Effector memory CD8-positive, alpha-beta T cell (primary cell): ENCODE measurements around the gene HARBI1.
A peak's percentile ranks its signal among the peaks of the same experiment; 100 is the strongest.

ENCODE experiments used
- ATAC-seq: fragments of 150-1000 bp; cut with Tn5 transposase; replicated peaks from 2 replicates; pipeline ENCODE4 v1.10.0; 2021; ENCODE audit warnings: mild to moderate bottlenecking, moderate library complexity
- DNase-seq, 3 experiments: peaks; one replicate each; pipeline ENCODE4 v3.0.0; 2021
- H3K27ac Mint-ChIP-seq, 2 donors: one replicate each; pipeline ENCODE4 v1.8.0; 2022; ENCODE audit warnings: mild to moderate bottlenecking in 2 of 2, mixed read lengths in 2 of 2, moderate library complexity in 2 of 2
- H3K27me3 Mint-ChIP-seq, 2 donors: one replicate each; pipeline ENCODE4 v1.8.0; 2022; ENCODE audit warnings: mixed read lengths in 2 of 2
- H3K36me3 Mint-ChIP-seq: one replicate; pipeline ENCODE4 v1.8.0; 2022; ENCODE audit warnings: mild to moderate bottlenecking, moderate library complexity, mixed read lengths; ENCODE audit not compliant: insufficient read depth
- H3K4me1 Mint-ChIP-seq, 2 donors: one replicate each; pipeline ENCODE4 v1.8.0; 2022; ENCODE audit warnings: low read depth in 2 of 2, mixed read lengths in 2 of 2
- H3K4me3 Mint-ChIP-seq, 2 donors: one replicate each; pipeline ENCODE4 v1.8.0; 2022; ENCODE audit warnings: mild to moderate bottlenecking in 2 of 2, mixed read lengths in 2 of 2, moderate library complexity in 2 of 2
- H3K9me3 Mint-ChIP-seq, 2 donors: one replicate each; pipeline ENCODE4 v1.8.0; 2022; ENCODE audit warnings: mixed read lengths in 2 of 2

Gene HARBI1

DNA sequence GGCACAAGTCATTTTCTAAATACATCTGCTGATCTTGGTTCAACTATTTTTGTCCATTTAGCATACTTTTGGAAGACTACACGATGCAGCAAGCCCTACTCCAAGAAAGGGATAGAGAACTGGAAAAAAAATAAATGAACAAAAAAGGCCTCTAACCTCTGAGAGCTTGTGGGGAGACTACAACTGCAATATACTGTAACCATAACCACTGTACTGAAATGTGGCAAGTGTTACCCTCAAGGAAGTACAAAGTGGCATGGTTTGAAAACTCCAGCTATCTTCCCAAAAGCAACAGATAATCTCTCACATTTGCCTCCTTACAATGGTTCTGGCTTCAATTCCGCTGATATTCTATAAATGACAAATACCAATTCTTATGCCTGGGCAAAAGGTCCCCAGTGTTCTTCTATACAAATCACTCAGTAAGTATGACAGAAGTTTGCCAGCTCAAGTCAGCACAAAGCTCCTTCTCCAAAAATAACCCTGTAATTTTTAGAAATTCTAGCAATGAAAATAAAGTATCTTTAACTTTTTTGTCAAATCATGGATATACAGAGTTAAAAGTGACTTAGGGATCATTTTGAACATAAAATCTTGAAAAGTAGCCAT, 46.1 kb downstream of the HARBI1 start:
- Mint-ChIP-seq H3K4me3 (peak overlapping the region in 1 of 2 donors; percentile 52), H3K9me3 (no peaks in the 10 kb centered on the region), H3K27ac (peak overlapping the region; percentile 6 to 71), H3K36me3 (peaks cover 2% of the 10 kb centered on the region), H3K27me3 (no peaks in the 10 kb centered on the region), H3K4me1 (peaks cover 12 to 29% of the 10 kb centered on the region in 2 donors)
- ATAC-seq (peak; percentile 76), DNase-seq (no peak)

DNA sequence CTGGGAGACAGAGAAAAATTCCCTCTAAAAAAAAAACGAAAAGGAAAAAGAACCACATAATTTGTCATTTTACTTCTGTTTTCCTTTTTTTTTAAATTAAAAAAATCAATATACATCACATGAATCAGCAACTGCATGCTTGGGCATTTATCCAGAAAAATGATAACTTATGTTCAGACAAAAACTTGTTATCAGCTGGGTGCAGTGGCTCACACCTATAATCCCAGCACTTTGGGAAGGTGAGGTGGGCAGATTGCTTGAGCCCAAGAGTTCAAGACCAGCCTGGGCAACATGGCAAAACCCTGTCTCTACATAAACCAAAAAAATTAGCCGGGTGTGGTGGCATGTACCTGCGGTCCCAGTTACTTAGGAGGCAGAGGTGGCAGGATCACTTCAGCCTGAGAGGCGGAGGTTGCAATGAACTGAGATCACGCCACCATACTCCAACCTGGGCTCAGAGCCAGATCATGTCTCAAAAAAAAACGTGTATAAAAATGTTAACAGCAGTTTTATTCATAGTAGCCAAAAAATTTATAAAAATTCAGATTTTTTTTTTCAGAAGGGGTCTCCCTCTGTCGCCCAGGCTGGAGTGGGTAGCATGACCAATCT, 51.7 kb downstream of the HARBI1 start:
- no peak for ATAC-seq

GRCh38 chr11:46564459-46564858, 52.6 kb downstream of the HARBI1 start:
- peaks cover 5% of the 10 kb centered on the region for H3K36me3 Mint-ChIP-seq
- H3K4me1 Mint-ChIP-seq: peaks cover 20 to 36% of the 10 kb centered on the region in 2 donors
- DNase-seq (no peak), ATAC-seq (no peak)
- no peak overlapping the region for H3K27ac Mint-ChIP-seq
- H3K9me3 Mint-ChIP-seq: no peaks in the 10 kb centered on the region
- no peak overlapping the region for H3K4me3 Mint-ChIP-seq
- no peaks in the 10 kb centered on the region for H3K27me3 Mint-ChIP-seq

More for the DNA sequence above, 51.7 kb downstream of the HARBI1 start:
- Mint-ChIP-seq H3K4me3 (no peak overlapping the region), H3K36me3 (peaks cover 5% of the 10 kb centered on the region), H3K27ac (no peak overlapping the region), H3K27me3 (no peaks in the 10 kb centered on the region), H3K4me1 (peaks cover 15 to 30% of the 10 kb centered on the region in 2 donors), H3K9me3 (no peaks in the 10 kb centered on the region)
- no peak for DNase-seq

- DNase-seq (no peak), ATAC-seq (no peak)
- Mint-ChIP-seq H3K9me3 (no peaks in the 10 kb centered on the region), H3K4me3 (no peak overlapping the region), H3K27ac (peak overlapping the region; percentile 93 to 99), H3K27me3 (no peaks in the 10 kb centered on the region), H3K4me1 (peaks cover 25 to 40% of the 10 kb centered on the region in 2 donors), H3K36me3 (peaks cover 5% of the 10 kb centered on the region)
These were observed 54.5 kb downstream of the HARBI1 start for GRCh38 chr11:46562527-46562926.

DNA sequence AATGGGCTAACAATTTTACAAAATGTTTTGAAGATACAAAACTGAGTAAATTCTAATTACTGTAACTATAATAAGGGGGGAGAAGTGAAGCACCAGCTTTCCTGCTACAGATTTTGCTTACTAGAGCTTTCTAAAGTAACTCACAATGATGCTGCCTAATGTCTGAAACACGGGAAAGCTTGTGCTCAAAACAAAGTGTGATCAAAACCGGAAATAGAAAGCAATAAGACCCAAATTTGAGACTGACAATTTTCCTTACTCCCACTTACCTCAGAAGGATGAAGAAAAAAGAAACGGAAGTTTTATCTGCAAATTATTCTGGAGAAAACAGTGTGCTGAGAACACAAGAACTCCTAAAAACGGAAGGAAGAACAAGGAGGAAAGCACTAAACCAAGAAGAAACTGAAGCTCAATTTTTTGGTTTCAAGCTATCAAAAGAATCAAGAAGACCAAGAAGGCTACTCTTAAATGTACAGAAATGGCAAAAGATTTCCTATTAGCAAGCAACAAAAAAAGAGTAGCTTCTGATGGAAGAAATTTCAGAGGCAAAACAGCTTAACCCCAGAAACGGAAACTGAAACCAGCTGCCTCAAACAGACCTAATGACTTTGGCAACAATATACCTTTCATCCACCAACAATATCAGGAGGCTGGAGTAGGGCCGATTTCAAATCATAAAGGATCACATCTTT, 56.6 kb downstream of the HARBI1 start:
- Mint-ChIP-seq H3K4me1 (peaks cover 28 to 52% of the 10 kb centered on the region in 2 donors), H3K9me3 (no peaks in the 10 kb centered on the region), H3K27me3 (no peaks in the 10 kb centered on the region), H3K27ac (peak overlapping the region; percentile 93 to 99), H3K36me3 (peaks cover 5% of the 10 kb centered on the region), H3K4me3 (peak overlapping the region; percentile 88 to 96)
- peak; percentile 72 for ATAC-seq
- DNase-seq: peak; percentile 5 to 7 (median 6)

- peak; percentile 63 for ATAC-seq
- Mint-ChIP-seq H3K27ac (peak overlapping the region; percentile 93 to 99), H3K27me3 (no peaks in the 10 kb centered on the region), H3K4me3 (peak overlapping the region; percentile 88 to 96), H3K36me3 (peaks cover 5% of the 10 kb centered on the region), H3K4me1 (peaks cover 33 to 59% of the 10 kb centered on the region in 2 donors), H3K9me3 (no peaks in the 10 kb centered on the region)
- no peak for DNase-seq
These were observed 57.2 kb downstream of the HARBI1 start for GRCh38 chr11:46559815-46560214.

DNA sequence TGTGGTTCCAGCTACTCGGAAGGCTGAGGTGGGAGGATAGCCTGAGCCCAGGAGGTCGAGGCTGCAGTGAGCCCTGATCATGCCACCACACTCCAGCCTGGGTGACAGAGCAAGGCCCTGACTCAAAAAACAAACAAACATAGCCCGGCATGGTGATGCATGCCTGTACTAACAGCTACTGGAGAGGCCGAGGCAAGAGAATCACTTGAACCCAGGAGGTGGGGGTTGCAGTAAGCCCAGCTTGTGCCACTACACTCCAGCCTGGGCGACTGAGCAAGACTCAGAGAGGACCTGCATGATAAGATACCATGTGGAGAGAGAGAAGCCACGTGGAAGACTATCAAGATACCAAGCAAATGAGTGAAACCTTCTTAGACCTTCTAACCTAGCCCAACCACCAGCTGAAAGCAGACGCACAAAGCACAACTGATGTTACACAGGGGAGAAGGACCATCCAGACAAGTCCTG, 59.3 kb downstream of the HARBI1 start:
- H3K9me3 Mint-ChIP-seq: no peaks in the 10 kb centered on the region

GRCh38 chr11:46555267-46556054, 61.6 kb downstream of the HARBI1 start:
- no peaks in the 10 kb centered on the region for H3K9me3 Mint-ChIP-seq
- H3K4me3 Mint-ChIP-seq: no peak overlapping the region
- H3K4me1 Mint-ChIP-seq: peaks cover 27 to 55% of the 10 kb centered on the region in 2 donors
- ATAC-seq (no peak), DNase-seq (no peak)
- no peaks in the 10 kb centered on the region for H3K27me3 Mint-ChIP-seq
- peaks cover 7% of the 10 kb centered on the region for H3K36me3 Mint-ChIP-seq
- peak overlapping the region; percentile 39 to 61 for H3K27ac Mint-ChIP-seq

More for the DNA sequence above, 59.3 kb downstream of the HARBI1 start:
- H3K4me1 Mint-ChIP-seq: peaks cover 40 to 74% of the 10 kb centered on the region in 2 donors
- ATAC-seq (no peak), DNase-seq (no peak)
- no peak overlapping the region for H3K4me3 Mint-ChIP-seq
- peaks cover 3% of the 10 kb centered on the region for H3K36me3 Mint-ChIP-seq
- H3K27me3 Mint-ChIP-seq: no peaks in the 10 kb centered on the region
- H3K27ac Mint-ChIP-seq: peak overlapping the region; percentile 55 to 99

DNA sequence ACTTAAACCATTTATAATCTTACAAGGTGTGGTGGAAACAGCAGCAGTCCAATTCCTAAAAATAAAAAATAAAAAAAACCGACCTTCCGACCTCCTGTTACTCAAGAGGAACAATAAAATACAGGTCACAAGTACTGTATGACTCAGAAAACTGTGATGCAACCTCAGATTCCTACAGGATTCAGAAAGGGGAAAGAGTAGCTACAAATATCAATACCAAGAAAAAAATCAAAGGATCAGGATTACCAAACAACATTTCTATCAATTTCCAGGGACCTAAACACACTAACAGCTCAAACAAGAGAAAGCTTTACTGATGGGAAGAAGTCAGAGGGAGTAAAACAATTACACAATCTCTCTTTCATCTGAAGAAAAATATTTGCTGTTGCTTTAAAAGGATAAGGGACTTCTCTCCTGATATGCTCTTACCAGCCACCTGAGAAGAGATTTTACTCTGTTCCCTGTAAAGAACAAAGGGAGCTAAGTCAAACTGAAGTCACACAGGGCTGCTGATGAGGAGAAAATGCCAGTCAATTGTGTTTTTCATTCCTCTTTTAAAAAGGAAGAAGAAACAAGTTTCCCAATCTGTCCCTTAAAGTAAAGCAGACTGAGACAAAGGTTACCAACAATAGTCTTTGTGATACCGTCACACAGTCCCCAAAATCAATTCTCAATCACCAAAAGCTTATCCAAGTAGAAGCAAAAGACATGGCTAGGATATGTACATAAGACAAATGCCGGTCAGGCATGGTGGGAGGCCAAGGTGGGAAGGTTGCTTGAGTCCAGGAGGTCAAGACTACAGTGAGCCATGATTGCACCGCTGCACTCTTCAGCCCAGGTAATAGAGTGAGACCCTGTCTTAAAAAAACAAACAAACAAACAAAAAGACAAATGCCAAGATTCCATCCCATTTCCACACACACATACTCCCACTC, 62.5 kb downstream of the HARBI1 start:
- no peak for DNase-seq
- Mint-ChIP-seq H3K36me3 (peaks cover 7% of the 10 kb centered on the region), H3K4me1 (peaks cover 26 to 53% of the 10 kb centered on the region in 2 donors), H3K27me3 (no peaks in the 10 kb centered on the region), H3K27ac (peak overlapping the region; percentile 39 to 61), H3K4me3 (peak overlapping the region in 1 of 2 donors; percentile 2), H3K9me3 (no peaks in the 10 kb centered on the region)
- no peak for ATAC-seq

- H3K27me3 Mint-ChIP-seq: no peaks in the 10 kb centered on the region
- H3K27ac Mint-ChIP-seq: peak overlapping the region; percentile 39 to 61
- peaks cover 7% of the 10 kb centered on the region for H3K36me3 Mint-ChIP-seq
- no peak for ATAC-seq
- H3K9me3 Mint-ChIP-seq: no peaks in the 10 kb centered on the region
- H3K4me3 Mint-ChIP-seq: no peak overlapping the region
- no peak for DNase-seq
- H3K4me1 Mint-ChIP-seq: peaks cover 21 to 49% of the 10 kb centered on the region in 2 donors
These were observed 63.2 kb downstream of the HARBI1 start for GRCh38 chr11:46553814-46554212.
